Measurements from ENCODE around the gene PKMYT1. TPM values are rescaled to one million over a fixed set of nuclear protein-coding genes. Genes with fewer than 3 reads are reported as not detected.

Gene PKMYT1
- total and polyA plus RNA-seq, 9 of the 15 experiments (the other 6 are each of a cell fraction or from before 2014, with no cell fraction given), result 8.7 to 201 (median 37.8) TPM

DNA sequence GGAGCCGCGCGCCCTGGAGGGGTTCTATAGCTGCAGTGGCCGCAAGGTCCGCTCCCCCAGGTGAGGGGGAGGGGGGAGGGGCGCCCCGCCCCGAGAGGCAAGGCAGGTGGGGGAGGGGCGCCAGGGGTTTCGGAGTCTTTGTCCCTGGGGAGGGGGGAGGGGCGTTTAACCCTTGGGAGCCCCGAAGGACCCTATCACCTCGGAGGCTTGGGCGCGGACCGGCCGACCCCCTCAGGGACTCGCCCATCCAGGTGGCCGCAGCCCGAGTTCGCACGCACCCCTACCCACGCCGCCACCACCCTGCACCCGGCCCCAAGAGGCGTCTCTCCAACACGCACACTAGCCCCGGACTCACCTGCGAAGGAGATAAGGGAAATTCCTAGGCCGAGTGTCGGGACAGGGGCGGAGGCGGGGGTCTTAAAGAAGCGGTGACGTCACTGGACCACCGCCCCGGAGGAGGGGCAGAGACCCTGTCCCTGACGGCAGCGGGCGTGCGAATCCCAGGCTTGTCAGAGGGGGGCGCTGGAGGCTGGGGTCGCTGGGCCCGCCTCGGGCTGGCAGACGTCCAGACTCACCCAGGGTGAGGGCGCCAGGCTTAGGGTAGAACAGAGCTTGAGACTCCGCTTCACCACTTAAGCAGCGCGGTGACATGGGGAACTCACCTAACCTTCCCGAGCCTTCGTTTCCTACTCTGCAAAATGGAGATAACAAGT lies 37.7 kb upstream of the PKMYT1 start, which contains the start of gene CLDN6 (continued):
- TF ChIP-seq E2F8 (IDR thresholded peaks at IDR 0.05; ENCODE audit: low read depth, partially characterized antibody) (no peak), CREBBP (IDR thresholded peaks at IDR 0.05; ENCODE audit: low read depth, low read length) (no peak), NCOA4 (IDR thresholded peaks at IDR 0.05; ENCODE audit: partially characterized antibody) (no peak), EWSR1 (IDR thresholded peaks at IDR 0.05; ENCODE audit: borderline replicate concordance, low read depth, partially characterized antibody) (no peak), SP2 (IDR thresholded peaks at IDR 0.05; ENCODE audit: extremely low read depth, low read depth, low read length, poor library complexity, severe bottlenecking) (no peak), DACH1 (IDR thresholded peaks at IDR 0.05; ENCODE audit: partially characterized antibody) (no peak), ATF2 (CRISPR knock-in tag; IDR thresholded peaks at IDR 0.05) (no peak), ZBED1 (IDR thresholded peaks at IDR 0.05) (no peak), HNRNPUL1 (IDR thresholded peaks at IDR 0.05; ENCODE audit: low read length) (no peak), PTBP1 (IDR thresholded peaks at IDR 0.05; ENCODE audit: low read depth, low read length) (no peak), RBM14 (IDR thresholded peaks at IDR 0.05; ENCODE audit: borderline replicate concordance, insufficient read depth, low read depth, low read length) (no peak), ZNF57 (CRISPR knock-in tag; IDR thresholded peaks at IDR 0.05) (no peak), RCOR1 (IDR thresholded peaks at IDR 0.05; ENCODE audit: borderline replicate concordance in 1 of 2, low read depth in 2 of 2, low read length in 2 of 2) (no peak), ARID2 (IDR thresholded peaks at IDR 0.05) (no peak), ZNF175 (CRISPR knock-in tag; IDR thresholded peaks at IDR 0.05; ENCODE audit: low read depth) (no peak), UBTF (IDR thresholded peaks at IDR 0.05; ENCODE audit: borderline replicate concordance in 1 of 2, low read depth in 2 of 2, low read length in 2 of 2) (no peak), ZNF583 (CRISPR knock-in tag; IDR thresholded peaks at IDR 0.05) (no peak), SMAD4 (CRISPR knock-in tag; conservative IDR thresholded peaks at IDR 0.05) (no peak), MYBL2 (IDR thresholded peaks at IDR 0.05; ENCODE audit: low read depth) (no peak), MYBL2 (CRISPR knock-in tag; IDR thresholded peaks at IDR 0.05; ENCODE audit: borderline replicate concordance) (no peak)
- TF ChIP-seq, protein P1, sequence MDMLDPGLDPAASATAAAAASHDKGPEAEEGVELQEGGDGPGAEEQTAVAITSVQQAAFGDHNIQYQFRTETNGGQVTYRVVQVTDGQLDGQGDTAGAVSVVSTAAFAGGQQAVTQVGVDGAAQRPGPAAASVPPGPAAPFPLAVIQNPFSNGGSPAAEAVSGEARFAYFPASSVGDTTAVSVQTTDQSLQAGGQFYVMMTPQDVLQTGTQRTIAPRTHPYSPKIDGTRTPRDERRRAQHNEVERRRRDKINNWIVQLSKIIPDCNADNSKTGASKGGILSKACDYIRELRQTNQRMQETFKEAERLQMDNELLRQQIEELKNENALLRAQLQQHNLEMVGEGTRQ (CRISPR knock-in tag; IDR thresholded peaks at IDR 0.05), result no peak
